GM23338 (cell line): Measurements from ENCODE around the gene CEP19. TPM values are rescaled to one million over a fixed set of nuclear protein-coding genes. Genes with fewer than 3 reads are reported as not detected.

ENCODE experiments used
- ATAC-seq: fragments of 200-7000 bp; cut with Tn5 transposase; 3 replicates; pipeline ENCODE4 v1.9.1; 2020
- DNase-seq: peaks from one replicate; pipeline ENCODE4 v3.0.0-alpha.2; 2015; ENCODE audit warnings: low spot score
- H2AFZ ChIP-seq: fragments of 200-600 bp; sonication (generic); 2 replicates; pipeline ENCODE4 v1.8.0; 2016; ENCODE audit warnings: antibody characterized with exemption, mild to moderate bottlenecking, moderate library complexity
- H3F3A ChIP-seq: fragments of 200-600 bp; sonication (generic); replicated peaks from 2 replicates; pipeline ENCODE4 v1.8.0; 2017; ENCODE audit warnings: antibody characterized with exemption, mixed run types, low read depth
- H3K27ac ChIP-seq: fragments of 200-600 bp; sonication (generic); 2 replicates; pipeline ENCODE4 v1.6.1; 2016; ENCODE audit warnings: low read depth
- H3K27me3 ChIP-seq: fragments of 200-600 bp; sonication (generic); 2 replicates; pipeline ENCODE4 v1.8.0; 2016; ENCODE audit warnings: mild to moderate bottlenecking, mixed run types, moderate library complexity; ENCODE audit not compliant: insufficient read depth
- H3K36me3 ChIP-seq: fragments of 200-600 bp; sonication (generic); 2 replicates; pipeline ENCODE4 v1.8.0; 2016; ENCODE audit warnings: mild to moderate bottlenecking; ENCODE audit not compliant: insufficient read depth
- H3K4me1 ChIP-seq: fragments of 200-600 bp; sonication (generic); 2 replicates; pipeline ENCODE4 v1.8.0; 2016; ENCODE audit warnings: mild to moderate bottlenecking, moderate library complexity; ENCODE audit not compliant: insufficient read depth
- H3K4me2 ChIP-seq: fragments of 200-600 bp; sonication (generic); 2 replicates; pipeline ENCODE4 v1.7.1; 2017; ENCODE audit warnings: mixed run types
- H3K4me3 ChIP-seq: fragments of 200-600 bp; sonication (generic); 2 replicates; pipeline ENCODE4 v1.6.1; 2016; ENCODE audit warnings: mixed run types
- H3K79me2 ChIP-seq: fragments of 200-600 bp; sonication (generic); replicated peaks from 2 replicates; pipeline ENCODE4 v1.8.0; 2017; ENCODE audit warnings: mild to moderate bottlenecking; ENCODE audit not compliant: insufficient read depth
- H3K9me2 ChIP-seq: fragments of 200-600 bp; sonication (generic); 2 replicates; pipeline ENCODE4 v1.8.0; 2017; ENCODE audit not compliant: insufficient read depth
- H4K20me1 ChIP-seq: fragments of 200-600 bp; sonication (generic); replicated peaks from 2 replicates; pipeline ENCODE4 v1.8.0; 2017; ENCODE audit warnings: mild to moderate bottlenecking; ENCODE audit not compliant: insufficient read depth
- H3K27ac Mint-ChIP-seq: 2 replicates; pipeline ENCODE4 v1.8.0; 2020; ENCODE audit warnings: inconsistent platforms, mild to moderate bottlenecking, moderate library complexity, mixed read lengths
- H3K27me3 Mint-ChIP-seq: 3 replicates; pipeline ENCODE4 v1.8.0; 2022; ENCODE audit warnings: low read depth, mild to moderate bottlenecking, moderate library complexity, mixed read lengths, inconsistent platforms; ENCODE audit not compliant: insufficient read depth, poor library complexity
- H3K36me3 Mint-ChIP-seq: 3 replicates; pipeline ENCODE4 v1.8.0; 2021; ENCODE audit warnings: low read depth, mild to moderate bottlenecking, inconsistent platforms, moderate library complexity, mixed read lengths
- H3K4me1 Mint-ChIP-seq: 3 replicates; pipeline ENCODE4 v1.8.0; 2020; ENCODE audit warnings: mild to moderate bottlenecking, inconsistent platforms, mixed read lengths
- H3K4me3 Mint-ChIP-seq: 3 replicates; pipeline ENCODE4 v1.8.0; 2021; ENCODE audit warnings: moderate library complexity, mild to moderate bottlenecking, inconsistent platforms, mixed read lengths
- H3K9me3 Mint-ChIP-seq: 3 replicates; pipeline ENCODE4 v1.8.0; 2020; ENCODE audit warnings: moderate library complexity, mild to moderate bottlenecking, inconsistent platforms, mixed read lengths
- CREB1 ChIP-seq: fragments of 250-450 bp; sonication (Bioruptor Pico); IDR thresholded peaks from 2 replicates; pipeline ENCODE4 v1.5.0; 2020; ENCODE audit warnings: low read depth, mild to moderate bottlenecking, moderate library complexity
- CTCF ChIP-seq, 2 experiments: fragments of 200-600 bp in 1 of 2; sonication (generic) in 1 of 2; conservative IDR thresholded peaks; 2 replicates each; pipeline versions ENCODE4 v1.5.1 to v1.6.1; 2016 to 2017; ENCODE audit warnings: antibody characterized with exemption in 2 of 2, low read depth in 2 of 2, mild to moderate bottlenecking in 2 of 2, moderate library complexity in 1 of 2
- ETS1 ChIP-seq: IDR thresholded peaks from 2 replicates; pipeline ENCODE4 v1.6.1; 2016; ENCODE audit warnings: antibody characterized with exemption
- EZH2 ChIP-seq: fragments of 200-600 bp; sonication (generic); IDR thresholded peaks from one replicate; pipeline ENCODE4 v1.8.0; 2017; ENCODE audit warnings: antibody characterized with exemption, mild to moderate bottlenecking, low read depth; ENCODE audit not compliant: unreplicated experiment
- EZH2phosphoT487 ChIP-seq: fragments of 200-600 bp; sonication (generic); IDR thresholded peaks from one replicate; pipeline ENCODE4 v1.8.1; 2018; ENCODE audit warnings: antibody characterized with exemption; ENCODE audit not compliant: unreplicated experiment
- JUNB ChIP-seq: IDR thresholded peaks from one replicate; pipeline ENCODE4 v1.6.1; 2016; ENCODE audit warnings: antibody characterized with exemption; ENCODE audit not compliant: unreplicated experiment
- NANOG ChIP-seq: IDR thresholded peaks from 2 replicates; pipeline ENCODE4 v1.6.1; 2016; ENCODE audit warnings: antibody characterized with exemption, borderline replicate concordance
- POLR2AphosphoS5 ChIP-seq: IDR thresholded peaks from 2 replicates; pipeline ENCODE4 v1.6.1; 2016; ENCODE audit warnings: antibody characterized with exemption, low read depth
- STAT1 ChIP-seq: IDR thresholded peaks from one replicate; pipeline ENCODE4 v1.6.1; 2016; ENCODE audit warnings: antibody characterized with exemption; ENCODE audit not compliant: unreplicated experiment
- ZNF114 ChIP-seq: fragments of 250-450 bp; sonication (Bioruptor Pico); IDR thresholded peaks from 2 replicates; pipeline ENCODE4 v1.5.0; 2020; ENCODE audit warnings: mild to moderate bottlenecking, moderate library complexity
- ZNF331 ChIP-seq: fragments of 250-450 bp; sonication (Bioruptor Pico); IDR thresholded peaks from 2 replicates; pipeline ENCODE4 v1.5.0; 2020; ENCODE audit warnings: low read depth, mild to moderate bottlenecking, moderate library complexity
- ZNF462 ChIP-seq: fragments of 250-450 bp; sonication (Bioruptor Pico); IDR thresholded peaks from 2 replicates; pipeline ENCODE4 v1.5.0; 2020; ENCODE audit warnings: mild to moderate bottlenecking, moderate library complexity
- polyA plus RNA-seq: library from polyadenylated mRNA; unstranded; fragments of >200 nt; fragmentation: Nextera tagmentation; extraction: Ambion mirVana; gene quantifications from 2 replicates; pipeline ENCODE4 v1.2.1, GENCODE V29; 2016
- total RNA-seq: library from RNA; depleted of rRNA; stranded (reverse); fragments of >200 nt; shearing (Covaris generic); gene quantifications from 2 replicates; pipeline ENCODE4 v1.2.3, GENCODE V29; 2014
- TF ChIP-seq, protein P1 (sequence below): IDR thresholded peaks from one replicate; pipeline ENCODE4 v1.6.1; 2018; ENCODE audit warnings: antibody characterized with exemption; ENCODE audit not compliant: unreplicated experiment

The CEP19 gene
- total and polyA plus RNA-seq, 2 experiments from 2014 or later, result 1.6 to 2.5 TPM

- Mint-ChIP-seq H3K27me3 (no peaks in the 10 kb centered on the region), H3K4me1 (peaks cover 27% of the 10 kb centered on the region), H3K27ac (no peak overlapping the region; the same call in 1 of the 2 replicates), H3K9me3 (no peaks in the 10 kb centered on the region), H3K36me3 (peaks cover 40% of the 10 kb centered on the region), H3K4me3 (no peak overlapping the region)
- Histone ChIP-seq H4K20me1 (peaks cover 46% of the 10 kb centered on the region), H3K79me2 (peaks cover 100% of the 10 kb centered on the region), H2AFZ (no peak overlapping the region), H3K27ac (no peak overlapping the region), H3K9me2 (no peaks in the 10 kb centered on the region), H3K4me1 (peaks cover 43% of the 10 kb centered on the region), H3K4me2 (no peak overlapping the region), H3F3A (no peaks in the 10 kb centered on the region), H3K4me3 (no peak overlapping the region), H3K36me3 (0 out of 2 replicates have a peak, but pooled peaks cover 5% of the 10 kb centered on the region), H3K27me3 (no peaks in the 10 kb centered on the region)
- ATAC-seq (no peak), DNase-seq (no peak)
- TF ChIP-seq, protein P1, sequence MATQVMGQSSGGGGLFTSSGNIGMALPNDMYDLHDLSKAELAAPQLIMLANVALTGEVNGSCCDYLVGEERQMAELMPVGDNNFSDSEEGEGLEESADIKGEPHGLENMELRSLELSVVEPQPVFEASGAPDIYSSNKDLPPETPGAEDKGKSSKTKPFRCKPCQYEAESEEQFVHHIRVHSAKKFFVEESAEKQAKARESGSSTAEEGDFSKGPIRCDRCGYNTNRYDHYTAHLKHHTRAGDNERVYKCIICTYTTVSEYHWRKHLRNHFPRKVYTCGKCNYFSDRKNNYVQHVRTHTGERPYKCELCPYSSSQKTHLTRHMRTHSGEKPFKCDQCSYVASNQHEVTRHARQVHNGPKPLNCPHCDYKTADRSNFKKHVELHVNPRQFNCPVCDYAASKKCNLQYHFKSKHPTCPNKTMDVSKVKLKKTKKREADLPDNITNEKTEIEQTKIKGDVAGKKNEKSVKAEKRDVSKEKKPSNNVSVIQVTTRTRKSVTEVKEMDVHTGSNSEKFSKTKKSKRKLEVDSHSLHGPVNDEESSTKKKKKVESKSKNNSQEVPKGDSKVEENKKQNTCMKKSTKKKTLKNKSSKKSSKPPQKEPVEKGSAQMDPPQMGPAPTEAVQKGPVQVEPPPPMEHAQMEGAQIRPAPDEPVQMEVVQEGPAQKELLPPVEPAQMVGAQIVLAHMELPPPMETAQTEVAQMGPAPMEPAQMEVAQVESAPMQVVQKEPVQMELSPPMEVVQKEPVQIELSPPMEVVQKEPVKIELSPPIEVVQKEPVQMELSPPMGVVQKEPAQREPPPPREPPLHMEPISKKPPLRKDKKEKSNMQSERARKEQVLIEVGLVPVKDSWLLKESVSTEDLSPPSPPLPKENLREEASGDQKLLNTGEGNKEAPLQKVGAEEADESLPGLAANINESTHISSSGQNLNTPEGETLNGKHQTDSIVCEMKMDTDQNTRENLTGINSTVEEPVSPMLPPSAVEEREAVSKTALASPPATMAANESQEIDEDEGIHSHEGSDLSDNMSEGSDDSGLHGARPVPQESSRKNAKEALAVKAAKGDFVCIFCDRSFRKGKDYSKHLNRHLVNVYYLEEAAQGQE, result no peak
- TF ChIP-seq CREB1 (CRISPR knock-in tag) (no peak), CTCF (conservative IDR thresholded peaks at IDR 0.05; ENCODE audit: low read depth in 2 of 2) (no peak), EZH2 (no peak), POLR2AphosphoS5 (no peak), ZNF462 (CRISPR knock-in tag) (no peak), ETS1 (no peak), JUNB (no peak), EZH2phosphoT487 (no peak), NANOG (no peak), ZNF331 (no peak), STAT1 (no peak), ZNF114 (CRISPR knock-in tag) (no peak)
Measured at GRCh38 chr3:196749125-196749524, 37.1 kb upstream of the CEP19 start.
